Measurements from ENCODE around the gene GPATCH3. TPM values are rescaled to one million over a fixed set of nuclear protein-coding genes. Genes with fewer than 3 reads are reported as not detected.
"Not testable (repeated sequence)": the region's sequence is repeated elsewhere in the genome, so short reads cannot be mapped to it uniquely, and the experiment has no call there.

GPATCH3 gene
- total RNA-seq, 1 donor from 2014 or later: 18.1 TPM

- DNase-seq (peak; percentile 86), ATAC-seq (peak; percentile 82)
- no peak overlapping the region for H3K4me3 ChIP-seq
- H3K36me3 ChIP-seq: peaks cover 73% of the 10 kb centered on the region
- H3K27me3 ChIP-seq: no peaks in the 10 kb centered on the region
- no peaks in the 10 kb centered on the region for H3K9me3 ChIP-seq
- intact Hi-C loops (cut with DNase I): no loop called here
- H3K27ac ChIP-seq: peak overlapping the region; percentile 42
- H3K4me1 ChIP-seq: peaks cover 9% of the 10 kb centered on the region
- TF ChIP-seq, protein P1, sequence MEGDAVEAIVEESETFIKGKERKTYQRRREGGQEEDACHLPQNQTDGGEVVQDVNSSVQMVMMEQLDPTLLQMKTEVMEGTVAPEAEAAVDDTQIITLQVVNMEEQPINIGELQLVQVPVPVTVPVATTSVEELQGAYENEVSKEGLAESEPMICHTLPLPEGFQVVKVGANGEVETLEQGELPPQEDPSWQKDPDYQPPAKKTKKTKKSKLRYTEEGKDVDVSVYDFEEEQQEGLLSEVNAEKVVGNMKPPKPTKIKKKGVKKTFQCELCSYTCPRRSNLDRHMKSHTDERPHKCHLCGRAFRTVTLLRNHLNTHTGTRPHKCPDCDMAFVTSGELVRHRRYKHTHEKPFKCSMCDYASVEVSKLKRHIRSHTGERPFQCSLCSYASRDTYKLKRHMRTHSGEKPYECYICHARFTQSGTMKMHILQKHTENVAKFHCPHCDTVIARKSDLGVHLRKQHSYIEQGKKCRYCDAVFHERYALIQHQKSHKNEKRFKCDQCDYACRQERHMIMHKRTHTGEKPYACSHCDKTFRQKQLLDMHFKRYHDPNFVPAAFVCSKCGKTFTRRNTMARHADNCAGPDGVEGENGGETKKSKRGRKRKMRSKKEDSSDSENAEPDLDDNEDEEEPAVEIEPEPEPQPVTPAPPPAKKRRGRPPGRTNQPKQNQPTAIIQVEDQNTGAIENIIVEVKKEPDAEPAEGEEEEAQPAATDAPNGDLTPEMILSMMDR (IDR thresholded peaks at IDR 0.05): no peak
Observed at GRCh38 chr1:26848941-26849774, 51.1 kb downstream of the GPATCH3 start.

- Histone ChIP-seq H3K27ac (peak overlapping the region; percentile 42), H3K4me1 (peaks cover 9% of the 10 kb centered on the region), H3K4me3 (no peak overlapping the region), H3K27me3 (no peaks in the 10 kb centered on the region), H3K36me3 (peaks cover 76% of the 10 kb centered on the region), H3K9me3 (no peaks in the 10 kb centered on the region)
- intact Hi-C loops (cut with DNase I): no loop called here
- ATAC-seq (no peak), DNase-seq (no peak)
- TF ChIP-seq, protein P1 (IDR thresholded peaks at IDR 0.05): no peak
Observed at GRCh38 chr1:26848499-26848898, 51.8 kb downstream of the GPATCH3 start.

DNA sequence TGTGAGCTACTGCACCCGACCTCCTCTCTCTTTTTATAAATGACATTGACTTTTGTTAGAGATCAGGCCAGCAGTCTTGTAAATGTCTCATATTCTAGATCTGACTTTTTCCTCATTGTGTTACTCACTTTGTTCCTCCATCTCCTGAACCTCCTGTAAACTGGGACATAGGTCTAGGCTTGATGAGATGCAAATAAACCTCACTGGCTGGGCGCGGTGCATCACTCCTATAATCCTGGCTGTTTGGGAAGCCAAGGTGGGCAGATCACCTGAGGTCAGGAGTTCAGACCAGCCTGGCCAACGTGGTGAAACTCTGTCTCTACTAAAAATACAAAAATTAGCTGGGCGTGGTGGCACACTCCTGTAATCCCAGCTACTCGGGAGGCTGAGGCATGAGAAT, 52.4 kb downstream of the GPATCH3 start:
- H3K9me3 ChIP-seq; intact Hi-C loops (cut with DNase I); DNase-seq; ATAC-seq; H3K27ac ChIP-seq; H3K4me3 ChIP-seq; H3K27me3 ChIP-seq; H3K4me1 ChIP-seq: not testable (repeated sequence)
- peaks cover 77% of the 10 kb centered on the region for H3K36me3 ChIP-seq

DNA sequence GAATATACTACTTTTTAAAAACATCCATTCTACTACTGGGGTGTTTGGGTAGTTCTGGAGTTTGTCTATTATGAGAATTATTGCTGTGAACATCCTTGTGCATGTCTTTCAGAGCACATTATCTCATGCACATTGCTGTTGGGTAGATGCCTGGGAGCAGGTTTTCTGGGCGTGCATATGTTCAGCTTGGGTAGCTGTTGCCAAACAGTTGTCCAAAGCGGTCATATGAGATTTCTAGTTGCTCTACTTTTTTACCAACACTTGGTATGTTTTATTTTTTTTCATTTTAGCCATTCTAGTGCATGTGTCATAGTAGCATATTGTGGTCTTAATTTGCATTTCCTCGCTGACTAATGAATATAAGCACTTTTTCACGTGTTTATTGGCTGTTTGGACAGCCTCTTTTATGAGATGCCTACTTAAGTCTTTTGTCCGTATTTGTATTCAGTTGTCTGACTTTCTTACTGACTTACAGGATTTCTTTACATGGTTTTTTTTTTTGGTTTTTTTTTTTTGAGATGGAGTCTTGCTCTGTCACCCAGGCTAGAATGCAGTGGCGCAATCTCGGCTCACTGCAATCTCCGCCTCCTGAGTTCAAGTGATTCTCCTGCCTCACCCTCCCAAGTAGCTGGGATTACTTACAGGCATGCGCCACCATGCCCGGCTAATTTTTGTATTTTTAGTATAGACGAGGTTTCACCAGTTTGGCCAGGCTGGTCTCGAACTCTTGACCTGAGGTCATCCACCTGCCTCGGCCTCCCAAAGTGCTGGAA, 55.7 kb downstream of the GPATCH3 start:
- DNase-seq: no peak
- Histone ChIP-seq H3K4me1 (peaks cover 9% of the 10 kb centered on the region), H3K27ac (no peak overlapping the region), H3K9me3 (no peaks in the 10 kb centered on the region), H3K4me3 (no peak overlapping the region), H3K36me3 (peaks cover 60% of the 10 kb centered on the region), H3K27me3 (no peaks in the 10 kb centered on the region)
- TF ChIP-seq, protein P1 (IDR thresholded peaks at IDR 0.05): no peak
- ATAC-seq: no peak
- intact Hi-C loops (cut with DNase I): no loop called here

Other genes with a start within 250 kb of the GPATCH3 start
- gene ARID1A, start 204.5 kb downstream of the GPATCH3 start, total RNA-seq: 64.3 TPM
- gene PIGV, start 112.5 kb downstream of the GPATCH3 start, total RNA-seq: 16.7 TPM
- 26.2 TPM for gene ZDHHC18, start 73.8 kb downstream of the GPATCH3 start, total RNA-seq
- 83.8 TPM for gene SFN, start 37.3 kb downstream of the GPATCH3 start, total RNA-seq
- 24.6 TPM for gene GPN2, start 10.2 kb downstream of the GPATCH3 start, total RNA-seq
- gene NR0B2, start 13.5 kb upstream of the GPATCH3 start, total RNA-seq: 2.5 TPM
- 49.6 TPM for gene NUDC, start 21.3 kb upstream of the GPATCH3 start, total RNA-seq
- gene KDF1, start 60.0 kb upstream of the GPATCH3 start, total RNA-seq: 10.5 TPM
- 16.2 TPM for gene TRNP1, start 93.2 kb upstream of the GPATCH3 start, total RNA-seq
- 29.1 TPM for gene TENT5B, start 112.4 kb upstream of the GPATCH3 start, total RNA-seq

All from upper lobe of right lung (tissue), 1 donor.